ENCODE measurements around the gene ADH1C.
A peak's percentile ranks its signal among the peaks of the same experiment; 100 is the strongest.
"Not testable (repeated sequence)": the region's sequence is repeated elsewhere in the genome, so short reads cannot be mapped to it uniquely, and the experiment has no call there.

The ADH1C gene

GRCh38 chr4:99352602-99353537 lies at the start of gene ADH1C:
TSS of gene ADH1C (minus strand) at chr4:99352746. CDS start at chr4:99352675, 71 bp downstream.
- no peak for DNase-seq (ENCODE audit: low spot score)

DNA sequence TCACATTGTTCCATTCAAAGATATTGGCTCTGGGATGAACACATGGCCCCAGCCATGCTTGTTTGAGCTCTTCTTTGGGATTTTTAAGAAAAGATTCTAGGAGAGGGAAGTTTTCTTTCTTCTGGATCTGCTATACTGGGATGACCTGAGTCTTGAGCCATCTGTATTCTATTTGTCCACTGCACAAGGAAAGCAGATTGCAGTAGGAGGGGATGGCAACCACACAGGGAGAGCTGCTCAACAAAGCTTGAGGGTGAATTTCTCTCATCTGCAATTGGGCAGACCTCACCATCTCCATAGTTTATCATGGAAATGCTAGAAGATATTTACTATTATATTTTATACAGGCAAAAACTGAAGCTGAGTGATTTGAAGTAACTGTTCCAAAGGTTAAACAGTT lies 48.3 kb upstream of the ADH1C start:
- no peak for DNase-seq (ENCODE audit: low spot score)

DNA sequence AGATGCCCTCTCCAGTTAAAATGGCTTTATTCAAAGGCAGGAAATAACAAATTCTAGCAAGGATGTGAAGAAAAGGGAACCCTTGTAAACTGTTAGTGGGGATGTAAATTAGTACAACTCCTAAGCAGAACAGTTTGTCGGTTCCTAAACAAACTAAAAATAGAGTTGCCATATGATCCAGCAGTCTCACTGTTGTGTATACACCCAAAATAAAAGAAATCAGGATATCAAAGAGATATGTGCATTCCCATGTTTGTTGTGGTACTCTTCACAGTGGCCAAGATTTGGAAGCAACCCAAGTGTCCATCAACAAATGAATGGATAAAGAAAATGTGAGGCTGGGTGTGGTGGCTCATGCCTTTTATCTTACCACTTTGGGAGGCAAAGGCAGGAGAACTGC lies 46.5 kb upstream of the ADH1C start:
- DNase-seq (ENCODE audit: low spot score), result no peak

DNA sequence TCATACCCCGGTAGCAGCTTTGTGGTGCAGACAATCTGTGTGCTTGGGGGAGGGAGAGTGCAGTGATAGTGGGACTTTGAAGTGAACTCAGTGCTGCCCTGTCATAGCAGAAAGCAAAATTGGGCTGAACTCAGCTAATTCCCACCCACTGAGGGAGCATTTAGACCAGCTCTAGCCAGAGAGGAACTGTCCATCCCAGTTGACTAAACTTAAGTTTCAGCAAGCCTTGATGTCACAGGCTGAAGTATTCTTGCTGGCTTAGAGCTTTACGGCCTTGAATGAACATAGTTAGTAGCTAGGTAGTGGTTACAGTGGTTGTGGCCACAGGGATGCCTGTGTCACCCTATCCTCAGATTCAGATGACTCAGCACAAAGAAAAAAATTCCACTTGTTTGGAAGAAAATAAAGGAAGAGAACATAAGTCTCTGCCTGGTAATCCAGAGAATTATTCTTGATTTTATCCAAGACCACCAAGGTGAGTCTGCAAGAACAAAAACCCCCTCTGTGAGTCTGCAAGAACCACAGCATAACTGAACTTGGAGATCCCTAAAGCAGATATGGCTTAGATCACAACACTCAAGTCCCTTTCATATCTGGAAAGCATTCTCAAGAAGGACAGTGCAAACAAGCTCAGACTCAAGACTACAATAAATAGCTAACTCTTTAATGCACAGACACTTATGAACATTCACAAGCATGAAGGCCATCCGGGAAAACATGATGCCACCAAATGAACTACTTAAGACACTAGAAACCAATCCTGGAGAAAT lies 43.2 kb upstream of the ADH1C start:
- no peak for DNase-seq (ENCODE audit: low spot score)

DNA sequence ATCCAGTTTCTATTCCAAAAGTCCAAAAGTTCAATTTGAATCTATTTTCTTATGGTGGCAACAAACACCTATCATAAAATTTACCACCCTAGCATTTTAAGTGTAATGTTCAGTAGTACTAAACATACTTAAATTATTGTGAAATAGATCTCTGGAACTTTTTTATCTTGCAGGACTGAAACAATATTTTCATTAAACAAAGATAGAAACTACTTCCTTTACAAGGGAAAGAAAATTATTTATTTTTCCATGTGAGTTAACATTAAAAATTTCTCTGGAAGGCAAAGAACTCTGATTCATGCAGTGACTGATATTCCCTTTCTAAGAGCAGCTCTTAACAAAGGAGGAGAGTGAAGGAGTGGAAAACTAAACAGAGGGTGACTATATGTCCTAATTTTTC lies 42.4 kb upstream of the ADH1C start:
- no peak for DNase-seq (ENCODE audit: low spot score)

DNA sequence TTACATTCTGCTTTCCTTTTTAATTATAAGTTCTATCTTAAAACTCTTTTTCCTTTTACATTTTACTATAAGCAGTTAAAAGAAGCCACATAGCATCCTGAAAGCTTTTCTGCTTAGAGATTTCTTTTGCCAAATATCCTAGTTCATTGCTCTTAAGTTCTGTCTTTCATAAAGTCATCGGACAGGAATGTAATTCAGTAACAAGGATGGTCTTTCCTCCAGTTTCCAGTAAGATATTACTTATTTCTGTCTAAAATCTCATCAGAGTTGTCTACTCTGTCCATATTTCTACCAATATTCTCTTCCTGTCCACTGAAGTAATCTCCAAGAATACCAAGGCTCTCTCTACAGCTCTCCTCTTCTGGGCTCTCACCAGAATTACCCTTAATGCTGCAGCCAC lies 37.5 kb upstream of the ADH1C start:
- peak; percentile 20 for DNase-seq (ENCODE audit: low spot score)

DNA sequence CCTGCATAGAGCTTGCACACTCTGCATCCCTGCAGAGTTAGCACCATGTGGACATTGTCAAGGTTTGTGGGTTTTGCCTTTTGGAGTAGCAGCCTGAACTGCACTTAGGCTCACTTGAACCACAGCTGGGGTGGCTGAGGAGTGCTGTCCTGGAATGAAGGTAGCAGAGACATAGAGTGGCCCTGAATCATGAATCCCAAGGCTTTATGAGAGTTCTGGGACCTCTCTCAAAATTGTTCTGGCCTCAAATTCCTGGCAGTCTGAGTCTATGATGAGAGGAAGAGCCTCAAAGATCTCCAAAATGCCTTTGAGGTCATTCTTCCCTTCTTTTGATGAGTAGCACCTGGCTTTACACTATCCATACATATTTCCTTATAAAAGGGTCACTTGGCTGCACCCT lies 37.1 kb upstream of the ADH1C start:
- peak; percentile 15 for DNase-seq (ENCODE audit: low spot score)

GRCh38 chr4:99383833-99384392 lies 31.4 kb upstream of the ADH1C start:
- DNase-seq (ENCODE audit: low spot score), result peak; percentile 55

DNA sequence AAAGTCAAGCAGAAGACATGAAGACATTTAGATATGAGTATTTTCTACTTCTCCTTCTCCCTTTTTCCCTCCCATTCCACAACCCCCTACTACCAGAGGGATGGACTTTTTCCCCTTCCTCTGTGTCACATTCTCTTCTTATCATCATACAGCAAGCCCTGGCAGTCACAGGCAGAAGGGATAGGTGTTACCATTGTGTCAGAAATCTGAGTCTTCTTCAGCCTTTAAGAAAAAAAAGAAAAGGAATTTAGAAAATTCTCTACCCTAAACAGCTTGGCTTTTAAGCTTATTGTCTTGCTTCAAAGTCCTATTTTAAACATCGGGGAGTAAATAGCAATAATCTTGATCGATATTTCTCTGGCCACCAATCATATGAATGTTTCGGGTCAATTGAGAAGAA lies 30.9 kb upstream of the ADH1C start:
- DNase-seq (ENCODE audit: low spot score), result no peak

- DNase-seq (ENCODE audit: low spot score), result no peak
These were observed 30.3 kb upstream of the ADH1C start for GRCh38 chr4:99382745-99383360.

- DNase-seq (ENCODE audit: low spot score), result no peak
These were observed 29.1 kb upstream of the ADH1C start for GRCh38 chr4:99381588-99382175.

DNA sequence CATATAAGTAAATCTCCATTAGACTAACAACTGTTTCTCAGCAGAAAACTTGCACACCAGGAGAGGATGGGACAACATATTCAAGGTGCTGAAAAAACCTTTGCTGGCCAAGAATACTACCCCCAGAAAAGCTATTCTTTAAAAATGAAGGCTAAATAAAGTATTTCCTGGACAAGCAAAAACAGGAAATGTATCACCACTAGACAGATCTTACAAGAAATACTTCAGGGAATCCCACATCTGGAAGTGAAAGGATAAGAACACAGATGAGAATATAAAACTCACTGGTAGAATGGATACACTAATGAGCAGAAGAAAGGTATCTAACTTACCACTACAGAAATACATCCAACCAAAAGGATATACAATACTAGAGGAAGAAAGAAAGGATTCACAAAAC lies 27.0 kb upstream of the ADH1C start:
- no peak for DNase-seq (ENCODE audit: low spot score)

- no peak for DNase-seq (ENCODE audit: low spot score)
These were observed 26.3 kb upstream of the ADH1C start for GRCh38 chr4:99378876-99379275.

GRCh38 chr4:99377341-99377740 lies 24.8 kb upstream of the ADH1C start:
- DNase-seq (ENCODE audit: low spot score), result peak; percentile 53

DNA sequence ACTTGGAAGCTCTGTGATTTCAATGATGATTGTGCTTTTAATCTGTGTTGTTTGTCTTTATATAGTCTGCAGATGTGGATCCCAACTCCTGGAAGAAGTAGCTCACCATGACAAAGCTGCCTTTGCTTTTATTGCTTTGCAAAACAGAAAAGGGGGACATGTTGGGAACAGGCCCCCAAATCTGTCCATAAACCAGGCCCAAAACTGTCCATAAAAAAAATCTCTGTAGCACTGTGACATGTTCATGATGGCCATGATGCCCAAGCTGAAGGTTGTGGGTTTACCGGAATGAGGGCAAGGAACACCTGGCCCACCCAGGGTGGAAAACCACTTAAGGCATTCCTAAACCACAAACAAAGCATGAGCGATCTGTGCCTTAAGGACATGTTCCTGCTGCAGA lies 19.9 kb upstream of the ADH1C start:
- not testable (repeated sequence) for DNase-seq (ENCODE audit: low spot score)

GRCh38 chr4:99367817-99368216 lies 15.3 kb upstream of the ADH1C start:
- DNase-seq (ENCODE audit: low spot score), result not testable (repeated sequence)

DNA sequence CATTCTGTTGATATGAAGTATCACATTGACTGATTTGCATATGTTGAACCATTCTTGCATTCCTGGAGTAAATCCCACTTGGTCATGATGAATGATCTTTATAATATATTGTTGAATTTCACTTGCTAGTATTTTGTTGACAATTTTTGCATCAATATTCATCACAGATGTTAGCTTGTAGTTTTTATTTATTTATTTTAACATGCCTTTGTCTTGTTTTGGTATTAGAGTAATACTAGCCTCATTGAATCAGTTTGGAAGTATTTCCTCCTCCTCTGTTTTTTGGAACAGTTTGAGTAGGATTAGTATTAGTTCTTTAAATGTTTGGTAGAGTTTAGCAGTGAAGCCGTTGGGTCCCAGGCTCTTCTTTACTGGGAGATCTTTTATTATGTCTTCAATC lies 13.9 kb upstream of the ADH1C start:
- no peak for DNase-seq (ENCODE audit: low spot score)

DNA sequence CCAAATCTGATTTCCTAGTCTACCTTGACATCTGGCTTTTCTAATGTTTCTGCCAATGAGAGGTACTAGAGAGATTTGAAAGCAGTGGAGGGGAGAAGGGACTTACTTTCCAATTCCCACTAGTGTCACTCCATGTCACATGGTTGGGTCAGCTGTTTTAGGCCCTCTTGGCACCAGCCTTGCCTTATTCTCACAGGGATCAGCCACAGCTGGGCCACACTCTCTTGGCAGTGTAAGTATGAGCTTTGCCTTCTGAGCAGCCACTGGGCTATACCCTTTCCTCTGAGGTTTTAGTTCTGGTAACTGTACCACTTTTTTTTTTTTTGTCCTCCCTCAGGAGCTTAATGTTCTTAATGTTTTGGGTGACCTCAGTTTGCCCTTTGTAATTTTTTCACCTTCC lies 10.2 kb upstream of the ADH1C start:
- DNase-seq (ENCODE audit: low spot score), result no peak

- peak; percentile 10 for DNase-seq (ENCODE audit: low spot score)
These were observed 9.3 kb upstream of the ADH1C start for GRCh38 chr4:99361899-99362275.

- DNase-seq (ENCODE audit: low spot score), result peak; percentile 27
These were observed 8.8 kb upstream of the ADH1C start for GRCh38 chr4:99361268-99361898.

DNA sequence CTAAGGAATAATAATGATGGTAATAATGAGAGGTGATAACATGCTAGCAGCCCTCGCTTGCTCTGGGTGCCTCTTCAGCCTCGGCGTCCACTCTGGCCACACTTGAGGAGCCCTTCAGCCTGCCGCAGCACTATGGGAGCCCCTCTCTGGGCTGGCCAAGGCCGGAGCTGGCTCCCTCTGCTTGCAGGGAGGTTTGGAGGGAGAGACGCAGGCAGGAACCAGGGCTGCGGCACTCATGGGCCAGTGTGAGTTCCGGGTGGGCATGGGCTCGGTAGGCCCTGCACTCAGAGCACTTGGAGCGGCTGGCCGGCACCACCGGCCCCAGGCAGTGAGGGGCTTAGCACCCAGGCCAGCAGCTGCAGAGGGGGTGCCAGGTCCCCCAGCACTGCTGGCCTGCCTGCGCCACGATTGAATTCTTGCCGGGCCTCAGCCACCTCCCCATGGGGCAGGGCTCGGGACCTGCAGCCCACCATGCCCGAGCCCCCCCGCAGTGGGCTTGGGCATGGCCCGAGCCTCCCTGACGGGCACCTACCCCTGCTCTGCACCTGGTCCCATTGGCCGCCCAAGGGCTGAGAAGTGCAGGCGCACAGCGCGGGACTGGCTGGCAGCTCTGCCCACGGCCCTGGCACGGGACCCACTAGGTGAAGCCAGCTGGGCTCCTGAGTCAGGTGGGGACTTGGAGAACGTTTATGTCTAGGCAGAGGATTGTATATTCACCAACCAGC lies 7.1 kb upstream of the ADH1C start:
- DNase-seq (ENCODE audit: low spot score), result no peak
